ENCODE data around the gene TMC8. TPM values are rescaled to one million over a fixed set of nuclear protein-coding genes. Genes with fewer than 3 reads are reported as not detected.

Gene TMC8
- total and polyA plus RNA-seq, 2 donors (not counting 1 experiment from before 2014, with no cell fraction given): 0.02 TPM; not detected in 1

GRCh38 chr17:78131172-78132083, 857 bp downstream of the TMC8 start:
- H3K9me3 ChIP-seq (ENCODE audit: control insufficient read depth, insufficient read depth, low read depth, low read length): no peaks in the 10 kb centered on the region
- H3K4me1 ChIP-seq (ENCODE audit: control insufficient read depth, extremely low read depth, insufficient read depth, low read length): peaks cover 2% of the 10 kb centered on the region
- H3K36me3 ChIP-seq (ENCODE audit: control insufficient read depth, insufficient read depth, low read length): no peaks in the 10 kb centered on the region
- peaks cover 28% of the 10 kb centered on the region for H3K27me3 ChIP-seq (ENCODE audit: control insufficient read depth, insufficient read depth, low read length)
- H2AFZ ChIP-seq (ENCODE audit: low read length): no peak overlapping the region
- H3K27ac ChIP-seq (ENCODE audit: insufficient read depth, low read length): no peak overlapping the region
- no peak overlapping the region for H3K4me3 ChIP-seq (replicated peaks in 1 of 4; ENCODE audit: control extremely low read depth in 1 of 4, insufficient read depth in 1 of 4, low read depth in 3 of 4, low read length in 4 of 4)
- H3K9ac ChIP-seq (ENCODE audit: insufficient read depth, low read length): no peak overlapping the region
- H4K20me1 ChIP-seq (ENCODE audit: control insufficient read depth, extremely low read depth, insufficient read depth, low read length): no peaks in the 10 kb centered on the region
- no peaks in the 10 kb centered on the region for H3K79me2 ChIP-seq (ENCODE audit: control insufficient read depth, insufficient read depth, low read length)
- no peak for DNase-seq (ENCODE audit: low read depth in 2 of 2)
- no peak overlapping the region for H3K4me2 ChIP-seq (ENCODE audit: extremely low read depth, insufficient read depth, low read length)
- TF ChIP-seq EZH2 (IDR thresholded peaks at IDR 0.05; ENCODE audit: low read length, missing control alignments) (no peak), CTCF (conservative IDR thresholded peaks at IDR 0.05 in 1 of 2, IDR thresholded peaks at IDR 0.05 in 1 of 2; ENCODE audit: low read depth in 1 of 2, low read length in 2 of 2) (no peak)

- Histone ChIP-seq H4K20me1 (ENCODE audit: control insufficient read depth, extremely low read depth, insufficient read depth, low read length) (no peaks in the 10 kb centered on the region), H3K9me3 (ENCODE audit: control insufficient read depth, insufficient read depth, low read depth, low read length) (no peaks in the 10 kb centered on the region), H3K27ac (ENCODE audit: insufficient read depth, low read length) (no peak overlapping the region), H3K27me3 (ENCODE audit: control insufficient read depth, insufficient read depth, low read length) (peaks cover 28% of the 10 kb centered on the region), H3K4me3 (replicated peaks in 1 of 4; ENCODE audit: control extremely low read depth in 1 of 4, insufficient read depth in 1 of 4, low read depth in 3 of 4, low read length in 4 of 4) (no peak overlapping the region), H3K4me1 (ENCODE audit: control insufficient read depth, extremely low read depth, insufficient read depth, low read length) (peaks cover 2% of the 10 kb centered on the region), H3K4me2 (ENCODE audit: extremely low read depth, insufficient read depth, low read length) (no peak overlapping the region), H2AFZ (ENCODE audit: low read length) (no peak overlapping the region), H3K79me2 (ENCODE audit: control insufficient read depth, insufficient read depth, low read length) (no peaks in the 10 kb centered on the region), H3K36me3 (ENCODE audit: control insufficient read depth, insufficient read depth, low read length) (no peaks in the 10 kb centered on the region), H3K9ac (ENCODE audit: insufficient read depth, low read length) (no peak overlapping the region)
- no peak for TF ChIP-seq CTCF (conservative IDR thresholded peaks at IDR 0.05 in 1 of 2, IDR thresholded peaks at IDR 0.05 in 1 of 2; ENCODE audit: low read depth in 1 of 2, low read length in 2 of 2)
- no peak for TF ChIP-seq EZH2 (IDR thresholded peaks at IDR 0.05; ENCODE audit: low read length, missing control alignments)
- DNase-seq (ENCODE audit: low read depth in 2 of 2): no peak
Measured at GRCh38 chr17:78132084-78132676, 1.6 kb downstream of the TMC8 start.

- TF ChIP-seq EZH2 (IDR thresholded peaks at IDR 0.05; ENCODE audit: low read length, missing control alignments) (peak; percentile 32), CTCF (conservative IDR thresholded peaks at IDR 0.05 in 1 of 2, IDR thresholded peaks at IDR 0.05 in 1 of 2; ENCODE audit: low read depth in 1 of 2, low read length in 2 of 2) (no peak)
- H3K9me3 ChIP-seq (ENCODE audit: control insufficient read depth, insufficient read depth, low read depth, low read length): no peaks in the 10 kb centered on the region
- no peak for DNase-seq (ENCODE audit: low read depth in 2 of 2)
- H3K4me3 ChIP-seq (replicated peaks in 1 of 4; ENCODE audit: control extremely low read depth in 1 of 4, insufficient read depth in 1 of 4, low read depth in 3 of 4, low read length in 4 of 4): no peak overlapping the region
- no peaks in the 10 kb centered on the region for H3K79me2 ChIP-seq (ENCODE audit: control insufficient read depth, insufficient read depth, low read length)
- H3K27me3 ChIP-seq (ENCODE audit: control insufficient read depth, insufficient read depth, low read length): peaks cover 23% of the 10 kb centered on the region
- no peaks in the 10 kb centered on the region for H3K36me3 ChIP-seq (ENCODE audit: control insufficient read depth, insufficient read depth, low read length)
- H3K4me2 ChIP-seq (ENCODE audit: extremely low read depth, insufficient read depth, low read length): no peak overlapping the region
- no peak overlapping the region for H2AFZ ChIP-seq (ENCODE audit: low read length)
- no peak overlapping the region for H3K9ac ChIP-seq (ENCODE audit: insufficient read depth, low read length)
- peaks cover 2% of the 10 kb centered on the region for H3K4me1 ChIP-seq (ENCODE audit: control insufficient read depth, extremely low read depth, insufficient read depth, low read length)
- H3K27ac ChIP-seq (ENCODE audit: insufficient read depth, low read length): no peak overlapping the region
- H4K20me1 ChIP-seq (ENCODE audit: control insufficient read depth, extremely low read depth, insufficient read depth, low read length): no peaks in the 10 kb centered on the region
Measured at GRCh38 chr17:78132767-78133178, 2.2 kb downstream of the TMC8 start.

All from fibroblast of lung (primary cell).